ENCODE measurements around the gene NIPA2.

Gene NIPA2

DNA sequence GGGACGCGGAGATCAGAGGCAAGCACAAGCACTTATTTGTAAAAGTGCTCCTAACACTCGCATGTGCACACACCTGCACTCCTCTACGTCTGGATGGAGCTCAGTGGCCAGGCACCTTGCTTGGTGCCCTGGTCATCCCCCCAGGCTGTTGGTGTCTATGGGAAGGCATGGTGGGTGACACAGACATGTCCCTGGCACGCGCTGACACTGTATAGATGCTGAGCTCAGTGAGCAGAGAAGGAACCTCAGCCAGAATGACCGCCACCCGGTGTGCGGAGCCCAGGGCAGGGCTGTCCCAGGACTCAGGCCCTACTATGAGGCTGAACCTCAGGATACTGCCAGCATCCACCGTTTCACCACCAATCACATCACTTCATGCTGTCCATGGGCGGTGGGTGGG, 64.5 kb downstream of the NIPA2 start:
- DNase-seq (ENCODE audit: low spot score) = no peak

DNA sequence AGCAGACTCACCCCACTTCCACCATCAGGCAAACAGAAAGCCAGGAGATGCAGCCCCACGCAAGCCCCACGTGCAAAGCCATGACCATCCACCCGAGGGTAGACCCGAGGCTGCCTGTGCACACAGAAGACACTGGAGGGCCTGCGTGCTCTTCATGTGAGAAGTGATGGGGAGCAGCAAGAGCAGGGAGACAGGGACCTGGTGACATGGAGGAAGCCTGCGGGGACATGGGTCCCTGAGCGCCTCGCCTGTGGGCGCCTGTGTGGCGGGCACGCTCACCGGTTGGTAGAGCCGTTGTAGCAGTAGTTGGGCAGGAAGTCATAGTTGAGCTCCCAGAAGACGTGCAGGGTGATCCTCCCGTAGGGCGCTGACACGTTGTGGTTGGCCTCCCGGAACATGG, 65.0 kb downstream of the NIPA2 start:
- no peak for DNase-seq (ENCODE audit: low spot score)

DNA sequence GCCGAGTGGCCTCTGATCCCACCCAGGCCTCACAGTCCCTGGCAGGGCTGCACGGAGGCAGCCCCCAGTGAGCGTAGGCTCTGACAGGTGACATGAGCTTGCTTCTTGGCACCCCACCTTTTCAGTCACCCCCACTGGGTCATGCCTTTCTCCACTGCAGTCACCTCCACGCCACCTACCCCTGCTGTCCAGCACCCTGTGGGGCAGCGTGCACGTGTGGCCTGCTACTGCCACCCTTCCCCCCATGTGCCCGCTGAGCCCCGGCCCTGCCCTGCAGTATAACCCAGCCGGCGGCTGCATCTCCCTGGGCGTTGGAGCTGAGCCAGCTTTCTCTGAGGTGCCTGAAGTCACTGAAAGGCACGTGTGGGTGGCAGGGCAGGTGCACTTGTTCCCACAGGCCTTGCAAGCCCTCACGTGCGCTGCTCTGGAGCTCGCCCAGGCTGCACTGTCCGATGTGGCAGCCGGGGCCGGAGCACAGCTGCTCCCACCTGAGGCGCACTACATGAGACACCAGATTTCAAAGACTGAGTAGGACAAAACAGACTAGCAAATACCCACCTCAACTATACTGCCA, 65.6 kb downstream of the NIPA2 start:
- no peak for DNase-seq (ENCODE audit: low spot score)

DNA sequence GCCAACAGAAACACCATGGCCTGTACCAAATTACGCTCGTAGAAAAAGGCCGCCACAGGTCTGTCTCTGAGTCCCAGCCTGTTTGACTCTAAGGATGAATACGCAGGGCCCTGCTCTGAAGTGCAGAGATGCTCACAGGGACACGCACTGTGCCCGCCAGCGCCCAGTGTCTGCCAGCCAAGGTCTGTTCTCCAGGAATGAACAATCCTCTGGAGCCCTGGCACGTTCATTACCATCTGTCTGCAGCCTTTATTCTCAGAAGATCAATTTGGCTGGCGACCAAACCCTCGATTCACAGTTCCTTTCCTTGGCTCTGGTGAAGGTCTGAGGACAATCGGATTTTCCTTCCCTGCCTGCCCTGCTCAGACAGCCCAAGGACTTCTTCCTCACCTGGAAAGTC, 66.3 kb downstream of the NIPA2 start:
- no peak for DNase-seq (ENCODE audit: low spot score)

DNA sequence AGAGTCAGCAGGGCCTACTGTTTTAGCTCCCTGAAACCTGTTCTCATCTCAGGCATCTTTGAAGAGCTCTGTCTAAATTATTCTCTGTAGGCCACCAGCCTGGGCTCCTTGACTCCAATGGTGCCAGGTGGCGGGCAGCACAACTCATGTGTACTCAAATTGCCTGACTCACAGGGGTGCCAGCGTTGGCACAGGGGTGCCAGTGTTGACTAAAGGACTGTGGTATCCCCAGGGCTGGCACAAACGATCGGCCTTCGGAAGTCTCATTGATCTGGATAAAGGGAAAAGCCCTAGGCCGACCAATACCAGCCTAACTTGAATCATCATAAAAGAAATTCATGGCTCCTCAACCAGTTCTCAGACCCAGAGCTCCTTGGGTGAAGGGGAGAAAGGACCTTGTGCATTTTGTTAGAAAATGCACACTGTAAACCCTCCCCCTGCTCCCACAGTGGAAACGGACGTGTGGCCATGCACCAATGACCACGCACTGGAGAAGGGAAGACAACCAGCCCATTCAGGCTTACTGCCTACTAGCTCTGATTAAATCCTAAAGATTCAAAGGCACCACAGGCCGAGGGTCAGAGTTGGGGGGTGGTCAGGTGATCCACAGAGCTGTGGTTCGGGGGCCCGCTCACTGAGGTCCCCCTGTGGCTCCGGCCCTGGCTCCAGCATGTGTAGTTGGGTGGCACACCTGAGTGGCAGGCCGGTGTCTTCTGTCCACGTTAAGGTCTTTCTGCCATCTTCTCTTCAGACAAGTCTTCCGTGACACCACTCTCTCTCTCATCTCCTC, 68.9 kb downstream of the NIPA2 start:
- DNase-seq (ENCODE audit: low spot score) = no peak

DNA sequence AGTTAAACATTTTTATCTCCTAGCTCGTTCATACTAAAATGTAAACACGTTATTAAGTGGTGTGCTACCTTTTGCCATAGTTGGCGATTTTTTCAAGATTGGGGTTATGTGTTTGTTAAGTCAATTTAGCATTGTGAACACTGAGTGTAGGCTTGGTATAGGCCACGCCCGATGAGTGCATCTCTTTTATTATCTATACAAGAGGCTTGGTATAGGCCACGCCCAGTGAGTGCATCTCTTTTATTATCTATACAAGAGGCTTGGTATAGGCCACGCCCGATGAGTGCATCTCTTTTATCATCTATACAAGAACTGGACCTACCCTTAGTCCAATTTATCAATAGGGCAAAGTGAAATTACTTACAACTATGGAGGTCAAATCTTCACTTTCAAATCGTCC, 70.4 kb downstream of the NIPA2 start:
- no peak for DNase-seq (ENCODE audit: low spot score)

DNA sequence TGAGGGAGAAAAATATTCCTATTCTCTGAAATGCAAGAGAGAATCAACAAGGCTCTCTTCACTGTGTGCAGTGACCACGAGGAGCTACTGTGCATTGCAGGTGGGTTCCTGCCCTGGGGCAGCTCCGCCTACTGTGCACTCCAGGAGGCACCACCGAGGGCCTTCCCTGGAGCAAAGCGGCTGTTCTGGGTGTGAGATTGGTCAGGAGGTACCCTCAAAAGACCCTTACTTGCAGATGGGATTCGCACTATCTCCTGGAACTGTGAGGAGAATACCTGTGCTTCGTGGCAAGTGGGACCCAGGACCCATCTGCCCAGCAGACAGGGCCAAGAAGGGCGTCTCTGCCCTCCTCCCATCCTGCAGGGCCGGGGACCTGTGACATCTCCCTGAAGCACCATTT, 72.8 kb downstream of the NIPA2 start:
- no peak for DNase-seq (ENCODE audit: low spot score)

DNA sequence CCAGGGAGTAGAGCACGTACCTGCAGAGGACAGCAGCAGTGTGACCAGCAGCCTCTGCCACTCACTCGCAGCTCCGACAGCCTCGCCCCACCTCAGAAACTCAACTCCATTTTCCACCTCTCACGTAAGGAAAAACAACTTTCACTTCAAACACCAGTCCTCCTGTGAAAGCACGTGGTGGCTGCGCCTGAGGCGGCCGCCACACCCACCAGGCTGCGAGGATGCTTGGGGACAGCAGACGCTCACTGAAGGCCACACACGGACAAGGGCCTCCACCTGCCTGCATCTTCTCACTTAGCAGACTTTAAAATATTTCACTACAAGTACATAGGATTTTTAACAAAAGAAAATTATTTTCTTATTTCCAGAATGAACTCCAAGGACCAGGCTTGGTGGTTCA, 73.8 kb downstream of the NIPA2 start:
- no peak for DNase-seq (ENCODE audit: low spot score)

DNA sequence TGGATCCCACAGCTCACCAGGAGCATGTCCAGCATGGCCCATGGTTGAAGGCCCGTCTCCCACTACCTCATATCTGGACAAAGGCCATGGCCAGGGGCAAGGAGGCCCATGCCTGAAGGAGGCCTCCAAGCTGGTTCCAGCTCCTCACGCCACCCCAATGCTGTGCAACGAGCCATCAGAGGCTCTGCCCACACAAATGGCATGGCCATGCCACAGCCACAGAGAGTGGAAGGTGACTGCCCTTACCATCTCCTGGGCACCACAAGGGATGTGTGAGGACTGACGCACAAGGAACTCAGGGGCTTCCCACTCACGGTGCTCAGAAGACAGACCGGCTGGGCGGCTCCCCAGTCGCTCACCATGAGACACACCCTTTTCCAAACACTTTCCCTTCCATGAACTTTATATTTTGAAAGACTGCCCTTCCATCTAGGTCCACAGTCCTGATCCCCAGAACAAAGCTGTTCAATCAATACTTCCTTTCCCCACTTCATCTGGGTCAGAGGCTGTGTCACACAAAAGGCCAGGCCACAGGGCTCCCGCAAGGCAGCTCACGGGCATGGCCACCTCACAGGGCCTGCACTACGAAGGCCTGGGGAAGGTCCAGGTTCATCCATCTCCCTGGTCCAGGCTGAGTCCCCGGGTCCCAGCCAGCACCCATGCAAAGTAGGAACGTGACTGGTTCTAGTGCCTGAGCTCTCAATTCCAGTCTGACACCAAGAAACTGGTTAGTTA, 75.3 kb downstream of the NIPA2 start:
- DNase-seq (ENCODE audit: low spot score) = no peak

DNA sequence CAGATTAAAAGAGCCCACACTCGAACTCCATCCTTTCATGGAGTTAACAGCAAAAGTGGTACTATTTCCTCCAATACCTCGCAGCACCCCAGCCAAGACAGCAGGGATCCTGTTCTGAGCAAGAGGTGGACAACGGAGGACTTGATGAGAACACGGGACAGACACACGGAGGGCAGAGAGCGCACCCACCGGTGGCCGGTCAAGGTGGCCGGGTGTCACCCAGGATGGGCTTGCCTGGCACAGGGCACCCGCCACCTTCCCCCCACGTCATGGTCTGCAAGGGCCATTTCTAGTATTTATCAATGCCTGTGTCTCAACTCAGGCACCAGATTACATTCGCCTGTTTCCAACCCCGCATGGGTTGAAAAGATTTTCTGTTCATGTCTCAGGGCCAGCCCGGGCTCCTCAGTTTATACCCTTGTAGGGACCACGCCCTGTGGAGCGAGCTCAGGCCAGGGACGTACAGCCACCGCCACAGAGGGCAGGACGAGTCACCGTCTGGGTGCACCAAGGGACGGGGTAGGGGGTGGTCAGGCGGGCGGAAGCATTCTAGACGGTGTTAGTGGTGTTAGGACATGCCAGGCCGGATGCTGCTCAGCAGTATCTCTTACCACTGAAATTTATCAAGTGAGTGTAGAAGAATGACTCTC, 77.5 kb downstream of the NIPA2 start:
- DNase-seq (ENCODE audit: low spot score) = no peak

DNA sequence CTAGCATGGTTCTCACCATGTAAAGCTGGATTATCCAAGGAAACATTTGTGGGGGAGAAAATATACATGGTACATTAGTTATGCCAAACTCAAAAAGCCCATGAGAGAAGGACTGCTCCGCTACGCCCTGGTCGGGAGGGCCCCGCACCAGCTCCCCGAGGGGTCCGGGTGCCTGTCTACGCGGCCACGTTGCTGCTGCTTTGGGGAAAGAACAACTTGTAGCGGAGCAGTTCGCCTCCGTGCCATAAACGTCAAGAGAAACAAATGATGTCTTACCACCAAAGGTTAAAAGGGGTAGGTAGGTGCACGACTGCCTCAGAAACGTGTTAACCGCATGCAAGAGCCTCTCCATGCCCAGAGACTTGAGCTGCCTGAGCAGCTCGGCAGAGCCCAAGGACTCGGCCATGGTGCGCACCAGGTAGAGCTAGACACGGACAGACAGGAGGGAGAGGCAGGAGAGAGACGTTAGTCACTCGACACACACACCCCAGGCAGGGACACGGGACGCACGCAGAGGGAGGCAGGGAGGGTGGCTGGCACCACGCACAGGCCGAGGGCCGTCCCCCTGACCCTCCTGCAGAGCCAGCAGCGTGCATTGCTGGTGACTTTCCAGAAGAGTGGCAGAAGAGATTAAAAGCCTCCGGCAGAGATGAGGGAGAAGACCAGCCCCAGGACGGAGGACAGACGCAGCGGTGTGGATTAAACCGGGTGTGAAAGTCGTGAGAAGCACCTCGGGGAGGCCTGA, 78.3 kb downstream of the NIPA2 start:
- DNase-seq (ENCODE audit: low spot score) = no peak

DNA sequence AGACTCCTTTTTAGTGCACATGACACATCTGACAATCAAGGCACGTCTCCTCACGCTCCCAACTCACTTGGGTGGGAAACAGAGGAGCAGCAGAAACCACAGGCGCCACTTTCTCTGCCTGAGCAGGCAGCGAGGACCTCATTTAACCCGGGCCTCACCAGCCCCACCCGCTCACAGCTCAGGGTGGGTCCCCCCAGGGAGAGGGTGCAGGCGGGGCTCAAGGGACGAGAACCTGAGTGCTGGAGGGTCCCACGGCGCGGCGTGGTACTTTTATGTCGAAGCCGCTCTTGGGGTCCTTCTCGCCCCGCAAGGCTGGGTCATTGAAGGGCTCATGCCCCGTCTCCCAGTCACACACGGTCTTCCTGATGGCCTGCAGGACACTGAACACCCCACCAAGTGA, 79.1 kb downstream of the NIPA2 start:
- DNase-seq (ENCODE audit: low spot score) = no peak

Measured in pons (tissue), 1 donor.